ENCODE data around the gene COA8.
A peak's percentile ranks its signal among the peaks of the same experiment; 100 is the strongest.

COA8 gene

GRCh38 chr14:103527408-103528145 lies 35.2 kb upstream of the COA8 start:
- TF ChIP-seq POLR2A (IDR thresholded peaks at IDR 0.05; ENCODE audit: low read depth, low read length) (no peak), POLR2AphosphoS5 (IDR thresholded peaks at IDR 0.05; ENCODE audit: low read depth, low read length) (no peak), TAF1 (IDR thresholded peaks at IDR 0.05; ENCODE audit: borderline replicate concordance, low read depth, low read length) (no peak)
- no peak for DNase-seq (ENCODE audit: insufficient read length)
- peak; percentile 87 for FAIRE-seq

GRCh38 chr14:103528146-103528586 lies 34.6 kb upstream of the COA8 start:
- DNase-seq (ENCODE audit: insufficient read length) (no peak), FAIRE-seq (no peak)
- no peak for TF ChIP-seq POLR2A (IDR thresholded peaks at IDR 0.05; ENCODE audit: low read depth, low read length)
- no peak for TF ChIP-seq TAF1 (IDR thresholded peaks at IDR 0.05; ENCODE audit: borderline replicate concordance, low read depth, low read length)
- no peak for TF ChIP-seq POLR2AphosphoS5 (IDR thresholded peaks at IDR 0.05; ENCODE audit: low read depth, low read length)

DNA sequence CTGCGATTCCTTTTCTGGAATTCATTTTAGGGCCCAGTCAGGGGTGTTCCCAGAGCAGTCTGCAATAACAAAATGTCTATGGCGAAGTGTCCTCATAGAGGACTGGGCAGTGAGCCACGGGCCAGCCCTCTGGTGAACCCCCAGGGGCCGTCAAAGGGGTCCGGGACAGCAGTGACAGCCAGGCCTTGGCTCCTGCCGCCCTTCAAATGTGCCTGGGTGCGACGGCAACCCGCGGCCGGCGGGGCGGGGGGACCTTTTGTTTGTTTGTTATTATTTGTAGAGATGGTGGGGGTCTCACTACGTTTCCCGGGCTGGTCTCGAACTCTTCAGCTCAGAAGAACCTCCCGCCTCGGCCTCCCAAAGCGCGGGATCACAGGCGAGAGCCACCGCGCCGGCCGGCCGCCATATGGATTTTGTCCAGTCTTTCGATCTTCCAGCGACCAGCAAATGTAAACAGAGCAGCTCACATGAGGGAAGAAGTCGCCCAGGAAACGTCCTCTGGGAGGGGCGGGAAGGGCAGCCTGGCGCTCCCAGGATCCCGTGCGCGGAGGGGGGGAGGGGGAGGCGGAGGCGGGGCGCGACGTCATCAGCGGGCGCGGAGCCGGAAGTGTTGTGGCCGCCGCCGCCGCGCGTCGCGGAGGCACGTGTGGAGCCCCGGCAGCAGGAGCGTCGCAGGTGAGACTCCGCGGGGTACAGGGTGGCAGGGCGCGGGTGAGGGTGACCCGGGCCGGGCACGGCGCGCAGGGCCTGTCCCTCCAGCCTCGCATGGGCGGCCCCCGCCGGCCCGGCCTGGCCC lies 34.0 kb upstream of the COA8 start, which contains the start of gene TRMT61A:
TSS of gene TRMT61A (plus strand) at position 610 of the 796 bp plus-strand sequence. CDS start 783 bp downstream, outside the sequence.
- peak; percentile 76; the same call in 1 of the 2 replicates for TF ChIP-seq POLR2A (IDR thresholded peaks at IDR 0.05; ENCODE audit: low read depth, low read length)
- TF ChIP-seq TAF1 (IDR thresholded peaks at IDR 0.05; ENCODE audit: borderline replicate concordance, low read depth, low read length): 0 out of 2 replicates have a peak, but pooled peaks have one; percentile 15
- no peak; the same call in 1 of the 2 replicates for TF ChIP-seq POLR2AphosphoS5 (IDR thresholded peaks at IDR 0.05; ENCODE audit: low read depth, low read length)
- FAIRE-seq (peak; percentile 82), DNase-seq (ENCODE audit: insufficient read length) (peak; percentile 98)

DNA sequence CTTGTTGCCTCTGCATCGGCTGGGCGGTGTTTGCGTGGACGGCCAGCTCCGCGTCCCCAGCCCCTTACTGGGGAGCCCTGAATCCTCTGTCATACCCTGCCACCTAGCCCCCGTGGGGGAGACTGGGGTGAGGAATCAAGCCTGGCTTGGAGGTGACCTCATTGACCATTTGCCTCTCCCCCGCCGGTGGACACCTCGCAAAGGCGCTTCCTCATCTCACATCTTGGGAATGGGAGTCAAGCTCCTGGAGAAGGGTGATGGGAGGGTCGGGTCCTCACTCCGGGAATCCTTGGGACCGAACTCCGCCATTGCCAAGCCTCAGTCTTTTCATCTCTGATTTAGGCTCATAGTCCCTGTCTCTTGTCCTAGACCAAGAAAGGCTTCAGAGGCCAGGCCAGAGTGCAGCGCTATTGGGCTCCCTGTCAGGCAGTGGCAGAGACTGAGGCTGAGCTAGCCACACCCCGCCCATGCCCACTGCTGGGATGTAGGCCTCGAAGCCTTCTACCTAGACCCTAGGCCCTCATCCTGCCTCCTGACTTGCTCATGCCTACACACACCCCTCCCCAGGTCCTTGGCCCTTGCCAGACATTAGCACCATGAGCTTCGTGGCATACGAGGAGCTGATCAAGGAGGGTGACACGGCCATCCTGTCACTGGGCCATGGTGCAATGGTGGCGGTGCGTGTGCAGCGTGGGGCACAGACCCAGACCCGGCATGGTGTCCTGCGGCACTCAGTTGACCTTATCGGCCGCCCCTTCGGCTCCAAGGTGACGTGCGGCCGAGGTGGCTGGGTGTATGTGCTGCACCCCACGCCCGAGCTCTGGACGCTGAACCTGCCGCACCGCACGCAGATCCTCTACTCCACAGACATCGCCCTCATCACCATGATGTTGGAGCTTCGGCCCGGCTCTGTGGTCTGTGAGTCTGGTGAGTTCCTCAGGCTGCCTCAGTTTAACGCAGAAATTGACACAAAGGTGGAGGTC lies 33.1 kb upstream of the COA8 start:
- FAIRE-seq (no peak), DNase-seq (ENCODE audit: insufficient read length) (no peak)
- TF ChIP-seq POLR2AphosphoS5 (IDR thresholded peaks at IDR 0.05; ENCODE audit: low read depth, low read length) (peak; percentile 34; the same call in 1 of the 2 replicates), POLR2A (IDR thresholded peaks at IDR 0.05; ENCODE audit: low read depth, low read length) (no peak)

- no peak for DNase-seq (ENCODE audit: insufficient read length)
- TF ChIP-seq TAF1 (IDR thresholded peaks at IDR 0.05; ENCODE audit: borderline replicate concordance, low read depth, low read length): no peak
- TF ChIP-seq POLR2A (IDR thresholded peaks at IDR 0.05; ENCODE audit: low read depth, low read length): no peak
- TF ChIP-seq POLR2AphosphoS5 (IDR thresholded peaks at IDR 0.05; ENCODE audit: low read depth, low read length): no peak
- FAIRE-seq: no peak
These were observed 32.4 kb upstream of the COA8 start for GRCh38 chr14:103530390-103530789.

GRCh38 chr14:103530831-103531230 lies 31.9 kb upstream of the COA8 start:
- DNase-seq (ENCODE audit: insufficient read length) (no peak), FAIRE-seq (no peak)
- no peak for TF ChIP-seq POLR2A (IDR thresholded peaks at IDR 0.05; ENCODE audit: low read depth, low read length)
- TF ChIP-seq POLR2AphosphoS5 (IDR thresholded peaks at IDR 0.05; ENCODE audit: low read depth, low read length): no peak
- TF ChIP-seq TAF1 (IDR thresholded peaks at IDR 0.05; ENCODE audit: borderline replicate concordance, low read depth, low read length): no peak

GRCh38 chr14:103531421-103532215 lies 31.1 kb upstream of the COA8 start:
- no peak for DNase-seq (ENCODE audit: insufficient read length)
- TF ChIP-seq POLR2A (IDR thresholded peaks at IDR 0.05; ENCODE audit: low read depth, low read length): no peak
- FAIRE-seq: no peak

DNA sequence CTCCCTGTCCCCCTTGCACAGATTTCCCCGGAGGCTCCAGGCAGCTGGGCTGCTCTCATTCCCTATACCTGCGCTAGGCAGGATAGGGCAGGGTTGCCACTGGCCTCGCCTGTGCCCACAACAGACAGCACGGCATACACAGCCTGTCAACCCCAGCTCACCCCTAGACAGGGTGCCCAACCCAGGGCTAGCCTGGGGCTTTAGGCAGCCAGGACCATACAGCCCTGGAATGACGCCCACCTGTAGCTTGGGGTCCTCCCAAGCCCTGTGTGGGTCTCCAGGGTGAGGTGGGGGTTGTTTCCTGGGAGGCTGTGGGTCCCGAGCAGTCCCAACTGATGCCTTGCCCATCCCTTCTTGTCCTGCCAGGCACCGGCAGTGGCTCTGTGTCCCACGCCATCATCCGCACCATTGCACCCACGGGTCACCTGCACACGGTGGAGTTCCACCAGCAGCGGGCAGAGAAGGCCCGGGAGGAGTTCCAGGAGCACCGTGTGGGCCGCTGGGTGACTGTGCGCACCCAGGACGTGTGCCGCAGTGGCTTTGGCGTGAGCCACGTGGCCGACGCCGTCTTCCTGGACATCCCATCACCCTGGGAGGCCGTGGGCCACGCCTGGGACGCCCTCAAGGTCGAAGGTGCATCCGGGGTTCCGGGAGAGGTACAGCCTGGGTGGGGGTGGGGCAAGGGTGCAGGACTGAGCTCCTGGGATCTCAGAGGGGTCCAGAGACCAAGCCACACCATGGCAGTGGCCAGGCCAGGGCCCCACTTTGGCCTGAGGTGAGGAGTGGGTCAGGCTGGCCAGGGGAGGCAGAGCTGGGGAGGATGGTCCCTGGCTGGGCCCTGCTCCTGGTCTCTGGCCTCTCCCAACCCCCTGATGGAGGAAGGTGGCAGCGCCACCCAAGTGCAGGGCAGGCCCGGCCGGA lies 30.3 kb upstream of the COA8 start:
- no peak for DNase-seq (ENCODE audit: insufficient read length)
- FAIRE-seq: no peak
- TF ChIP-seq TAF1 (IDR thresholded peaks at IDR 0.05; ENCODE audit: borderline replicate concordance, low read depth, low read length): no peak
- TF ChIP-seq POLR2A (IDR thresholded peaks at IDR 0.05; ENCODE audit: low read depth, low read length): no peak

DNA sequence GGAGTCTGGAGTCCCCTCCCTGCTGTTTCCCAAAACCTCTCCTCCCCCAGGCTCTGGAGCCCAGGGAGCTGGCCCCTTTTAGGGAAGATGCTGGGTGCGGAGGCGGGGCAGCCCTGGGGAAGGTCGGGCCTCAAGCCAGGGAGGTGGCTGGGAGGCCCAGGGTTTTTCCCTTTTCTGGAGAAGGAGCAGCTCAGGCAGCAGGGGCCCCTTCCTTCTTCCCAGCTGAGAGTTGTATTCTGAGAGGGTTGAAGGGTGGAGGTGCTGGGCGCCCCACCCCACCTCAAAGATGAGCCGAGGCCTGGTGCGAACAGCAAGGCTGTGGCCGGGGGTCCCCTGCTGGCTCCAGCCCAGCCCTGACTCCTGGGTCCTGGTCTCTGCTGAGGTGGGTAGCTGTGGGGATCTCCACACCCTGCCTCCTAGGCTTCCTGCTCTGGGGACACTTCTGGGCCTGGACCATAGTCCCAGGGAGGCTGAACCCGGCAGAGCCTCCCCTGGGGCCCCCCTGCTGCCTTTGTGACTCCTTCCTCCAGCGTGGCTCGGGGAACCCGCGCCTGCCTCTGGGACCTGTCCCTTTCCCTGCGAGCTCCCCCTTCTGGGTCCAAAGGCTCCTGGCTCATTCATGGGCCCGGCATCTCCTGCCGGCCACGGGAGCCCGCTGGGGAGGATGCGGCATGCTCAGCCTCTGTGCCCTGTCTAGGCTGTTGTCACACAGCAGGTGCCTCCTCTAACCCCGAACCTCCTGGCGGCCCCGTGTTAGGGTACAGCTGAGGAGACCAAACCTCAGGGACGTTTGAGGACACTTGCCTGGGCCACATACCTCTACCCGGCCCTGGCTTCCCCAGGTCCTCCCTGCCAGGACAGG lies 29.4 kb upstream of the COA8 start:
- no peak for DNase-seq (ENCODE audit: insufficient read length)
- no peak for FAIRE-seq
- no peak for TF ChIP-seq TAF1 (IDR thresholded peaks at IDR 0.05; ENCODE audit: borderline replicate concordance, low read depth, low read length)
